HG02623 (cell line): ENCODE measurements around the gene SLC2A3.
"Not testable (repeated sequence)": the region's sequence is repeated elsewhere in the genome, so short reads cannot be mapped to it uniquely, and the experiment has no call there.

Experiments used
- ATAC-seq: cut with Tn5 transposase; IDR thresholded peaks from one replicate; pipeline ENCODE4 v1.9.1; 2021; ENCODE audit warnings: moderate library complexity; ENCODE audit not compliant: unreplicated experiment

The SLC2A3 gene

GRCh38 chr12:7917392-7918267 is 18.4 kb downstream of the SLC2A3 start:
- ATAC-seq = no peak

- no peak for ATAC-seq
Measured at GRCh38 chr12:7916936-7917335, 19.1 kb downstream of the SLC2A3 start.

- ATAC-seq = no peak
Measured at GRCh38 chr12:7915661-7916403, 20.2 kb downstream of the SLC2A3 start.

GRCh38 chr12:7910106-7910505 is 25.9 kb downstream of the SLC2A3 start:
- ATAC-seq = not testable (repeated sequence)

GRCh38 chr12:7907009-7907408 is 29.0 kb downstream of the SLC2A3 start:
- no peak for ATAC-seq

- not testable (repeated sequence) for ATAC-seq
Measured at GRCh38 chr12:7906303-7906702, 29.7 kb downstream of the SLC2A3 start.

GRCh38 chr12:7905600-7906125 is 30.3 kb downstream of the SLC2A3 start:
- ATAC-seq = not testable (repeated sequence)

GRCh38 chr12:7905071-7905470 is 30.9 kb downstream of the SLC2A3 start:
- ATAC-seq = no peak

GRCh38 chr12:7902416-7902815 is 33.6 kb downstream of the SLC2A3 start:
- not testable (repeated sequence) for ATAC-seq

GRCh38 chr12:7899755-7900154 is 36.2 kb downstream of the SLC2A3 start:
- no peak for ATAC-seq

GRCh38 chr12:7896726-7897125 is 39.3 kb downstream of the SLC2A3 start:
- ATAC-seq = not testable (repeated sequence)

GRCh38 chr12:7892186-7892980 is 43.6 kb downstream of the SLC2A3 start:
- no peak for ATAC-seq

GRCh38 chr12:7884689-7885088 is 51.3 kb downstream of the SLC2A3 start:
- no peak for ATAC-seq

- ATAC-seq = not testable (repeated sequence)
Measured at GRCh38 chr12:7881736-7882120, 54.3 kb downstream of the SLC2A3 start.

- ATAC-seq = not testable (repeated sequence)
Measured at GRCh38 chr12:7880952-7881735, 54.8 kb downstream of the SLC2A3 start.

- no peak for ATAC-seq
Measured at GRCh38 chr12:7879246-7879645, 56.7 kb downstream of the SLC2A3 start.

GRCh38 chr12:7877420-7877819 is 58.6 kb downstream of the SLC2A3 start:
- no peak for ATAC-seq

GRCh38 chr12:7872566-7873319 is 63.2 kb downstream of the SLC2A3 start, which contains the start of gene SLC2A14:
Gene SLC2A14 (minus strand): TSS chr12:7872915. CDS start chr12:7869880, 3,035 bp downstream.
- ATAC-seq = no peak

GRCh38 chr12:7870335-7870734 is 65.7 kb downstream of the SLC2A3 start:
- ATAC-seq = no peak
